Neuronal stem cell (in vitro differentiated cells): ENCODE data around the gene CA5A. TPM values are rescaled to one million over a fixed set of nuclear protein-coding genes. Genes with fewer than 3 reads are reported as not detected.
A peak's percentile ranks its signal among the peaks of the same experiment; 100 is the strongest.
"Not testable (repeated sequence)": the region's sequence is repeated elsewhere in the genome, so short reads cannot be mapped to it uniquely, and the experiment has no call there.

Experiments used
- DNase-seq: peaks from one replicate; pipeline ENCODE4 v3.0.0-alpha.2; 2013; ENCODE audit warnings: low spot score
- H2AFZ ChIP-seq: one replicate; pipeline ENCODE4 v1.6.1; 2013; ENCODE audit warnings: mild to moderate bottlenecking, low read length, inconsistent platforms
- H2AK5ac ChIP-seq: 2 replicates; pipeline ENCODE4 v1.6.1; 2013; ENCODE audit warnings: low read depth, mild to moderate bottlenecking, inconsistent platforms, low read length, moderate library complexity, mixed read lengths
- H2BK120ac ChIP-seq: 2 replicates; pipeline ENCODE4 v1.6.1; 2013; ENCODE audit warnings: low read depth, mild to moderate bottlenecking, inconsistent platforms, low read length, moderate library complexity, mixed read lengths
- H2BK12ac ChIP-seq: one replicate; pipeline ENCODE4 v1.6.1; 2013; ENCODE audit warnings: low read length, inconsistent platforms
- H2BK15ac ChIP-seq: 2 replicates; pipeline ENCODE4 v1.6.1; 2013; ENCODE audit warnings: mild to moderate bottlenecking, low read length, inconsistent platforms, mixed read lengths
- H2BK5ac ChIP-seq: one replicate; pipeline ENCODE4 v1.6.1; 2013; ENCODE audit warnings: inconsistent platforms, mild to moderate bottlenecking, low read length, moderate library complexity
- H3K14ac ChIP-seq: one replicate; pipeline ENCODE4 v1.6.1; 2013; ENCODE audit warnings: low read length, inconsistent platforms
- H3K18ac ChIP-seq: 2 replicates; pipeline ENCODE4 v1.6.1; 2013; ENCODE audit warnings: low read length, inconsistent platforms
- H3K23ac ChIP-seq: 2 replicates; pipeline ENCODE4 v1.6.1; 2013; ENCODE audit warnings: low read depth, mild to moderate bottlenecking, mixed read lengths, low read length, inconsistent platforms; ENCODE audit not compliant: poor library complexity
- H3K27ac ChIP-seq: replicated peaks from 3 replicates; pipeline ENCODE4 v1.5.1; 2013; ENCODE audit warnings: low read length, inconsistent platforms
- H3K27me3 ChIP-seq, 3 experiments: 2 replicates each; pipeline ENCODE4 v1.6.1; 2013; ENCODE audit warnings: low read length in 3 of 3, mild to moderate bottlenecking in 2 of 3, inconsistent platforms in 1 of 3, low read depth in 1 of 3, mixed read lengths in 1 of 3, moderate library complexity in 1 of 3; ENCODE audit not compliant: control insufficient read depth in 3 of 3, insufficient read depth in 3 of 3
- H3K36me3 ChIP-seq, 2 donors: replicated peaks in 1 of 2; 2 replicates each; pipeline ENCODE4 v1.6.1; 2013; ENCODE audit warnings: low read length in 2 of 2; ENCODE audit not compliant: control insufficient read depth in 2 of 2, insufficient read depth in 2 of 2
- H3K4ac ChIP-seq: 2 replicates; pipeline ENCODE4 v1.6.1; 2013; ENCODE audit warnings: inconsistent platforms, mild to moderate bottlenecking, low read length, moderate library complexity
- H3K4me1 ChIP-seq, 2 donors: 1 replicate in 1 of 2; 2 replicates in 1 of 2; pipeline ENCODE4 v1.6.1; 2013; ENCODE audit warnings: low read length in 2 of 2, low read depth in 1 of 2; ENCODE audit not compliant: control insufficient read depth in 2 of 2, insufficient read depth in 1 of 2
- H3K4me2 ChIP-seq: one replicate; pipeline ENCODE4 v1.6.1; 2013; ENCODE audit warnings: mild to moderate bottlenecking, low read length, inconsistent platforms; ENCODE audit not compliant: insufficient read depth, poor library complexity, severe bottlenecking
- H3K4me3 ChIP-seq, 2 donors: 2 replicates each; pipeline ENCODE4 v1.5.1; 2013; ENCODE audit warnings: low read length in 2 of 2, mild to moderate bottlenecking in 2 of 2, inconsistent platforms in 1 of 2, moderate library complexity in 1 of 2
- H3K79me1 ChIP-seq: one replicate; pipeline ENCODE4 v1.6.1; 2013; ENCODE audit warnings: low read depth, mild to moderate bottlenecking, inconsistent platforms, low read length, moderate library complexity
- H3K9ac ChIP-seq: one replicate; pipeline ENCODE4 v1.6.1; 2013; ENCODE audit warnings: mild to moderate bottlenecking, low read depth, low read length, inconsistent platforms; ENCODE audit not compliant: poor library complexity
- H3K9me3 ChIP-seq, 2 donors: replicated peaks in 1 of 2; 2 replicates each; pipeline versions ENCODE3 to v1.6.1; 2013; ENCODE audit warnings: low read length in 2 of 2, mild to moderate bottlenecking in 2 of 2, inconsistent platforms in 1 of 2, low read depth in 1 of 2, mixed read lengths in 1 of 2, moderate library complexity in 1 of 2; ENCODE audit not compliant: control insufficient read depth in 2 of 2, insufficient read depth in 1 of 2
- H4K8ac ChIP-seq: one replicate; pipeline ENCODE4 v1.6.1; 2013; ENCODE audit warnings: low read depth, mild to moderate bottlenecking, inconsistent platforms, low read length, moderate library complexity
- H4K91ac ChIP-seq: one replicate; pipeline ENCODE4 v1.6.1; 2013; ENCODE audit warnings: low read length, low read depth, mild to moderate bottlenecking, inconsistent platforms; ENCODE audit not compliant: poor library complexity
- WGBS, 2 donors: extraction: QIAGEN DNeasy Blood & Tissue Kit; methylation state at CpG; one replicate each; pipeline ENCODE4 v1.1.7; 2013; ENCODE audit warnings: missing lambda C conversion rate in 2 of 2, mixed read lengths in 1 of 2; ENCODE audit not compliant: insufficient read length in 2 of 2, insufficient replicate concordance in 1 of 2; ENCODE audit errors: extremely low coverage in 2 of 2; 5-methylcytosine and 5-hydroxymethylcytosine counted together
- polyA plus RNA-seq, 2 experiments: library from polyadenylated mRNA; stranded (reverse); fragments of 200-250 nt; gene quantifications; one replicate each; pipeline ENCODE4 v1.2.3, GENCODE V29; 2013

The CA5A gene
- polyA plus RNA-seq (2013, experiment 1 of 2), result not detected
- polyA plus RNA-seq (2013, experiment 2 of 2), result not detected

DNA sequence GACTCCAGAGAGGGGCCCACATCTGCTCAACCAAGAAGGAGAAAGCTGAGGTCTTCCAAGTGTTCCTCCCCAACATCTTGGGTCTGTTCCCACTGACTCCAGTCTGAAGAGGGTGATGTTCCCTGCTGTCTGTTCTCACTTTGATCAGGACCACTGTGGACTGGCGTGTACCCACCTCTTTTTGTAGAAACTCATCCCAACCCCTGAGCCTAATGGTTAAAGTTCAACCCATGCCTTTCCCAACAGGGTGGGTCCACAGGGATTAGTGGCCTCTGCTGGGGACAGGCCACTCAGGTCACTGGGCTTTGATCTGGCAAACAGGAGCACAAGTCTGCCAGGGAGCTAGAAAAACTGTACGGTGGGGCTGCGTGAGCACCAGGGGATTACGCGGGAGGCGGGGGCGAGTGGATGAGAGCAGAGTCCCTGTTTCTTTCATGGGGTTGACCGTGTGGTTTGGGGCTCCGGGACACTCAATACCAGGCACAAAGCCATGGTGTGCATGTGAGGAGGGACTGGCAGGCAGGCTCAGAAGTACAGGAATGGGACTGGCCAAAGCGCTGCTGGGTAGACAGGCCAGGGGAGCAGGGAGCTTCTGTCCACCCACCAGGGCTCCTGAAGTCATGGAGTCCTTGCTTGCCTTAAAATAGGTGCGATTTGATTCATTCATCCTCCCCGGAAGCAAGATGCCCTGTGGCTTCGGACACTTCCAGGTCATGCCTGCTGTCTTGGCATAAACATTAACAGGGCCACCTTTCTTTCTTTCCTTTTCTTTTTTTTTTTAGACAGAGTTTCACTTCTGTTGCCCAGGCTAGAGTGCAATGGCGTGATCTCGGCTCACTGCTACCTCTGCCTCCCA lies at the start of gene CA5A:
TSS of gene CA5A (minus strand) at position 155 of the 856 bp plus-strand sequence. CDS start at position 76, 79 bp downstream.
- H3K18ac ChIP-seq, result no peak within 1 kb of the TSS
- H3K23ac ChIP-seq, result no peak within 1 kb of the TSS
- no peak within 1 kb of the TSS for H3K4me3 ChIP-seq
- DNase-seq, result no peak
- no peak within 1 kb of the TSS for H3K9ac ChIP-seq
- H3K79me1 ChIP-seq, result no peaks in the 10 kb centered on the region
- no peak within 1 kb of the TSS for H3K4me2 ChIP-seq
- H2BK15ac ChIP-seq, result no peak within 1 kb of the TSS
- H3K27me3 ChIP-seq, result no peaks in the 10 kb centered on the region
- no peak within 1 kb of the TSS for H3K4ac ChIP-seq
- H4K91ac ChIP-seq, result no peak within 1 kb of the TSS
- no peak within 1 kb of the TSS for H4K8ac ChIP-seq
- H3K9me3 ChIP-seq, result no peaks in the 10 kb centered on the region
- no peak within 1 kb of the TSS for H2AK5ac ChIP-seq
- no peak within 1 kb of the TSS for H3K27ac ChIP-seq
- H2AFZ ChIP-seq, result no peak within 1 kb of the TSS
- no CpG with 5 or more reads among the region's 15 CpGs for WGBS, 2 donors
- no peak within 1 kb of the TSS for H2BK120ac ChIP-seq
- H3K4me1 ChIP-seq, result peaks cover 1 to 4% of the 10 kb centered on the region in 2 donors
- H3K14ac ChIP-seq, result peak within 1 kb of the TSS; percentile 56
- H2BK12ac ChIP-seq, result no peak within 1 kb of the TSS
- no peaks in the 10 kb centered on the region for H3K36me3 ChIP-seq
- H2BK5ac ChIP-seq, result no peak within 1 kb of the TSS

DNA sequence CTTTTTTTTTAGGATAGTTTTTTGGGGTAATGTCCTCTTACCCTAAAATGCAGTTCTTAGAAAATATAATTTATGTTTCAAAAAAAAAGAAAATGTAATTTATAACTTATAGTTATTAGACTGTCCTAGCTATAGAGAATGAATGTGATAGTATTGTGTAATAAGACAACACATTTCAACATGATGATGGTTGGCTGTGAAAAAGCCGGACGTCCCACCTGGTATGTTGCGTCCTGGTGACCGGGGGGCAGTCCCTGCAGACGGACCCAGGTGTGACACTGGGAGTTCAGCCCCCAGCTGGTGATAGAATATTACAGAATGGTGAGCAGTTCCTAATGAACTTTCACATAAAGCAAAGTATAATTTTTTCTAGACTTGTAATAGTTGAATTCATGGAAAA lies 49.2 kb upstream of the CA5A start:
- WGBS, 2 donors, result no CpG with 5 or more reads among the region's 5 CpGs
- not testable (repeated sequence) for DNase-seq, H3K23ac ChIP-seq, H3K9me3 ChIP-seq, H2BK5ac ChIP-seq, H2BK12ac ChIP-seq, H2AFZ ChIP-seq, H2BK15ac ChIP-seq, H3K4ac ChIP-seq, H4K91ac ChIP-seq, H3K4me1 ChIP-seq, H4K8ac ChIP-seq, H3K9ac ChIP-seq, H3K14ac ChIP-seq, H2BK120ac ChIP-seq, H3K79me1 ChIP-seq, H3K27me3 ChIP-seq, H3K4me3 ChIP-seq, H3K18ac ChIP-seq, H3K4me2 ChIP-seq, H3K27ac ChIP-seq, H2AK5ac ChIP-seq
- H3K36me3 ChIP-seq, result peaks cover 5 to 15% of the 10 kb centered on the region in 2 donors

GRCh38 chr16:87984632-87985267 lies 48.4 kb upstream of the CA5A start:
- DNase-seq, result no peak
- no peaks in the 10 kb centered on the region for H3K4me1 ChIP-seq
- no peak overlapping the region for H3K18ac ChIP-seq
- H3K4ac ChIP-seq, result no peak overlapping the region
- H3K4me2 ChIP-seq, result no peak overlapping the region
- no peak overlapping the region for H3K27ac ChIP-seq
- H3K79me1 ChIP-seq, result peaks cover 5% of the 10 kb centered on the region
- peaks cover 5 to 15% of the 10 kb centered on the region in 2 donors for H3K36me3 ChIP-seq
- H2AFZ ChIP-seq, result no peak overlapping the region
- H4K91ac ChIP-seq, result no peak overlapping the region
- no peak overlapping the region for H2BK120ac ChIP-seq
- H3K14ac ChIP-seq, result no peak overlapping the region
- H3K4me3 ChIP-seq, result no peak overlapping the region
- no peak overlapping the region for H2BK15ac ChIP-seq
- H3K9me3 ChIP-seq, result no peaks in the 10 kb centered on the region
- no peak overlapping the region for H2BK12ac ChIP-seq
- no peak overlapping the region for H2BK5ac ChIP-seq
- H3K27me3 ChIP-seq, result no peaks in the 10 kb centered on the region
- H4K8ac ChIP-seq, result no peak overlapping the region
- no peak overlapping the region for H3K9ac ChIP-seq
- peak overlapping the region; percentile 57 for H3K23ac ChIP-seq
- no CpG with 5 or more reads among the region's 28 CpGs for WGBS, 2 donors
- H2AK5ac ChIP-seq, result no peak overlapping the region

DNA sequence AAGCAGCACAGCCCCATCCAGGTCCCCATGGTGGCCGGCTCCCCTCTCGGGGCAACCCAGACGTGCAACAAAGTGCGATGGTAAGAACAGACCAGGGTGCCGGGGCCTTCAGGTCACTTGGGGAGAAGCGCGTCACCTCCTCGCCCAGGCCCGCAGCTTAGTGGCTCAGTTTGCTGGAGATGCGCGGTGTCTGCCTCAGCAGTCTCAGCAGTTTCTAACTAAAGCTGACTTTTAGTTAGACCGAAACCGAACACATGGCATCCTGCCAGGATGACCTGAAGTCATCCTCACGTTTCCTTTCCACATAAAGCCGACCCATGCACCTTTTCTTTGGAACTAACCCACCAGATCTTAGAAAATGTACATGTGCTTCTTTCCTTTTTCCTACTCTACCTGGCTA lies 47.9 kb upstream of the CA5A start:
- not testable (repeated sequence) for H3K18ac ChIP-seq, H4K91ac ChIP-seq, H3K27ac ChIP-seq, H2BK5ac ChIP-seq, H4K8ac ChIP-seq, H3K4ac ChIP-seq, H3K14ac ChIP-seq, H3K9ac ChIP-seq, H3K4me1 ChIP-seq, H3K27me3 ChIP-seq, H3K79me1 ChIP-seq, H2AFZ ChIP-seq, H3K4me3 ChIP-seq, H2BK12ac ChIP-seq, H3K9me3 ChIP-seq, H2BK120ac ChIP-seq, H3K4me2 ChIP-seq, DNase-seq, H2AK5ac ChIP-seq, H3K23ac ChIP-seq, H2BK15ac ChIP-seq
- peaks cover 5 to 15% of the 10 kb centered on the region in 2 donors for H3K36me3 ChIP-seq
- no CpG with 5 or more reads among the region's 15 CpGs for WGBS, 2 donors
